WI38 (cell line): ENCODE results near the gene TUBA1A.

Experiments used
- H3K4me3 ChIP-seq: 2 replicates; pipeline ENCODE4 v1.5.1; 2011; ENCODE audit warnings: low read depth, mild to moderate bottlenecking, control low read depth, low read length
- TF ChIP-seq, protein P1 (sequence below): IDR thresholded peaks from 2 replicates; pipeline ENCODE4 v1.5.1; 2012; ENCODE audit warnings: low read depth, mild to moderate bottlenecking, control low read depth, low read length

The TUBA1A gene

DNA sequence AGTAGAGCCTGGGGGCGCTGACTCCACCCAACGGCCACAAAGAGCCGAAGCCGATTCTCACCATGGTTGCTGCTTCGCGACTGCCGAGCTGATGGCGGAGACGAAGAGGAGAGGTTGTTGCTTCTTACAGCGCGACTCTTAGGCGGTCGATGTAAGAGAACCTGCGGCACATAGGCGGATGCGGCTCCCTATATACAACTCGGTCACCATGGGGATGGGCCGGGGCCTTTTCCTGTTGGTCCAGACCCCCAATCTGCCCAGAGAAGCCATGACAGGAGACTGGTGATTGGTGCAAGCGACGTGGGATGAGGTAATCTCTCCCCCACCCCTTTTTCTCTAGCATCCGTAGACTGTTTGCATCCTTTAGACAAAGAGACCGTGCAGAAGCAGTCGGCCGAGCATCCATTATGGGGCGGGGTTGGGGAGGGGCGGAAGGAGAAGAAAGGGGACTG is at the start of gene TUBA1A:
Gene TUBA1A, minus strand, starts transcription at position 165 of the 452 bp plus-strand sequence. Its CDS starts 101 bp downstream, at position 64.
- TF ChIP-seq, protein P1, sequence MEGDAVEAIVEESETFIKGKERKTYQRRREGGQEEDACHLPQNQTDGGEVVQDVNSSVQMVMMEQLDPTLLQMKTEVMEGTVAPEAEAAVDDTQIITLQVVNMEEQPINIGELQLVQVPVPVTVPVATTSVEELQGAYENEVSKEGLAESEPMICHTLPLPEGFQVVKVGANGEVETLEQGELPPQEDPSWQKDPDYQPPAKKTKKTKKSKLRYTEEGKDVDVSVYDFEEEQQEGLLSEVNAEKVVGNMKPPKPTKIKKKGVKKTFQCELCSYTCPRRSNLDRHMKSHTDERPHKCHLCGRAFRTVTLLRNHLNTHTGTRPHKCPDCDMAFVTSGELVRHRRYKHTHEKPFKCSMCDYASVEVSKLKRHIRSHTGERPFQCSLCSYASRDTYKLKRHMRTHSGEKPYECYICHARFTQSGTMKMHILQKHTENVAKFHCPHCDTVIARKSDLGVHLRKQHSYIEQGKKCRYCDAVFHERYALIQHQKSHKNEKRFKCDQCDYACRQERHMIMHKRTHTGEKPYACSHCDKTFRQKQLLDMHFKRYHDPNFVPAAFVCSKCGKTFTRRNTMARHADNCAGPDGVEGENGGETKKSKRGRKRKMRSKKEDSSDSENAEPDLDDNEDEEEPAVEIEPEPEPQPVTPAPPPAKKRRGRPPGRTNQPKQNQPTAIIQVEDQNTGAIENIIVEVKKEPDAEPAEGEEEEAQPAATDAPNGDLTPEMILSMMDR = no peak
- peak within 1 kb of the TSS; percentile 100 for H3K4me3 ChIP-seq

DNA sequence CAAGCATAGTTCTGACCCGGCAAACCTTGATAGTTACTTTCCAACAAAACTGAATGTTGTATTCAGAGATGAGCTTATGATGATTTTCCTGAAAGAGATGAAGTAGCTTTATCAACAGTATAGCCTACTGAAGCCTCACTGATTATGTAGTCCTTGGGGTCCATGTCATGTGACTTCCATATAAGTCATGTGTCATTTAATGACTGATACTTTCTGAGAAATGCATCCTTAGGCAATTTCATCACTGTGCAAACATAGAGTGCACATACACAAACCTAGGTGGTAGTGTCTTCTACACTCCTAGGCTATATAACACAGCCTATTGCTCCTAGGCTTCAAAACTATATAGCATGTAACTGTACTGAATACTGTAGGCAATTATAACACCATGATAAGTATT is 47.5 kb upstream of the TUBA1A start:
- no peak overlapping the region for H3K4me3 ChIP-seq
- TF ChIP-seq, protein P1 = no peak

DNA sequence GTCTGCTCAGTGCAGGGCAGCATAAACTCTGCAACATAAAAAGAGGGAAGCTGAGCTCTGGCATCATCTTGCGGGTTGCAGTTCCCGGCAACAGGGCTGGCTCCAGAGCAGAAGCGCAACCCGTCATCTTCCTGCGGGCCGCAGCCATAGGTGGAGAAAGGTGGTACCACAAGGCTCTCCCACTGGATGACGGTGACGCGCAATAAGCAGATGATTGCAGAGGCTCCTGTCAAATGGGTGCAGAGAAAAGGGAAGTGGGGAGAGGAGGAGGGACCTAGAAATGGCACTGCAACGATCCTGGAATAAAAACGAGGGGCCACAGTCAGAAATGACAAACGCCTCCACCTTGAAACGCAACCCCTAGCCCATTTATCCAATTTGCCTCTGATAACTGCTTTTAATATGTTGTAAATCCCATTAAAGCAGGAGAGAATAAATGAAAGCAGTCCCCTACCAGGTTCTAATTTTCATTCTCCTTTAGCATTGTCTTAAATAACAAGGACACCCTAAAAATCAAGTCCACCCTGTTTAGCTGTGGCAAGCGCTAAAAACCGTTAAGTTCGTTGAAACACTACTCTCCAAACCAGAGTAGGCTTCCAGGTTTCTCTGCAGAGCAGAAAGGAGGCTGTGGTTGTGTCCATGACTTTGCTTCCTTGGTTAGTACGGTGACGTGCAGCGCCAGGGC is 45.1 kb upstream of the TUBA1A start:
- H3K4me3 ChIP-seq = no peak overlapping the region
- TF ChIP-seq, protein P1 = no peak

DNA sequence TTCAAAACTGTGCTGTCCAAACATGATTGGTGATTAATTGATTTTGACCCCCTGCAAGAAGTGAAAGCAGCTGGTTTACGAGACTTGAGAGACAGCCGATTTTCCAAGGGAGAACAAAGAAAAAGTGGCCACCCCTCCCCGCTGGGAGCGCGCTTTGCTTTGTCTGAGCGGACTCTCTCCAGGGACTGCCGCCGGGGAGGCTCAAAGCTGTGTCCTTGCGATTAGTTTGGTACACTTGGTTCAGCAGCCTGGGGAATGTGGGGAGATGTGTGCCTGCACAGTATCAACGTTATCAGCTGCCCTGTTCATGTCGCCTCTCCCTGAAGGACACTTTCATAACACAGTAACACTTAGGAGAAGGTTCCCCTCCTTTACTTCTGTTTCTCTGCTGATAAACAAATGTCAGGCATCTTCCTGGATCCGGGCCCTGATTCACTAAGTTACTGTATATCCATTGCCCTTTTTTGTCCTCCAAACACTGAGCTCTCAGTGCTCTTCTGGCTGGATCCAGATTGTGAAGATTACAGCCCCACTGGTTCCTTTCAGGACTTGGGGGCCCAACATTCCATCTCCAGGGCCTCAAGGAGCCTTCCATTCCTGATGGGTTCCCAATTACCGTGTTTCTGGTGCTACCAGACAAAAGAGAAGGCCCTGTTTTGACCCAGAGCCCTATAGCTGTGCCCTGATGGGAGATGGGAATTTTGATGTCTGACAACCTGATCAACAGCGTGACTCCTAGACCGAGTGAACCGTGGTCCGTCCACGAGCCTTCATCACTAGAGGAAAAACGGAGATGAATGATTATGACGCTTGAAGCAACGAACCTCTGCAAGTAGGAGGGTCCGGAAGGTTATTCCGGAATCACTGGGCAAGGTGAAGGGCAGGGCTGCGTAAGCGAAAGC is 44.3 kb upstream of the TUBA1A start:
- H3K4me3 ChIP-seq = peak overlapping the region; percentile 36
- TF ChIP-seq, protein P1 = no peak

DNA sequence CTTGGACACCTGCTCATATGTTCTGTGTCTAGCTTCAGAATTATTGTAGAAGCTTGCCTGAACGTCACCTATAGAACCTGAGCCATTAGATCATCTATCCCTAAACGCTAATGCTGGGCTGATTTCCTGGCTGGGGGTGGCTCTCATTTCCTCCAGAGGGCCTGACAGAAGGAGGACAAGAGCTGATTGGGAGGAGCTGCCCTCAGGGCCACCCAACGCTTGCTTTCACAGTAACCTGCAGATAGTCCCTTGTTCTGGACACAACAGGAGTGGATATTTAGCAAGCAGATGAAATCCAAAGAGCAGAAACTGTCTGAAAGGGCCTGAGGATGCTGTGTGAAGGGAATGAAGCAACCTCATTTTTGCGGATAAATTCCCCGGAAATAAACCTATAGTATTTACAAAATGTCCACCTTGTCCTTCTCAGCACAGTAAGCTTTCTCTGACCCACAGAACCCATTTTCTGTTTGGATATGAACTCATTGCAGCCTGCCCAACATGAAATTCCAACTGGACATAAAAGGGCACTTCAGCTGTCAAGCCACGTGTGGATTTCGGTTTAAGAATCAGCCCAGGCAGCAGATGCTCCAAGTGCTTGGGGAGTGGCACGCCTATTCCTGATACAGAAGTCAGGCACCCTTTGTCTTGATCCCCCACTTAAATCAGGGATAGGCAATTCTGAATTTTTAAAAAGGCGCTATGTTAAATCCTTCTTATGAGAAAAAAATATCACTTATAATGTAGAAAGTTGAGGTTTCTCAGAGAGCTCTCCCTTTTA is 43.2 kb upstream of the TUBA1A start:
- H3K4me3 ChIP-seq = no peak overlapping the region
- TF ChIP-seq, protein P1 = no peak

DNA sequence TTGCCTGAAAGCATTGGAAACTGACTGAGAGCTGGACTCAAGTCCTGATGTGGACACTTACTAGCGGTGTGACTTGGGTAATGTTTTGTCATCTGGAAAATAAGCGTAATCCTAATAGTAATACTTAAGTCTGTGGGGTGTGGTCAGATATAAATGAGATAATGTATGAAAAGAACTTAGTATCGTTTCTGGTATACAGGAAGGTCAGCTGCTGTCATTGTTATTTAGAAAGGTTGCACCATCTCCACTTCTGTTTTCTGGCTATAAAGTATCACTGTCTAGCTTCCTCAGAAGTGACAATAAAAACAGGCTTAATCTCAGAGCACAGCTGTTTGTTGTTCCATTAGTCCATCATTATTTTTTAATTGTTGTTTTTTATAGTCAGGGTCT is 41.9 kb upstream of the TUBA1A start:
- no peak overlapping the region for H3K4me3 ChIP-seq
- TF ChIP-seq, protein P1 = no peak
